GM18873 (cell line): ENCODE results near the gene LTBP2.

Source experiments
- ATAC-seq: cut with Tn5 transposase; IDR thresholded peaks from one replicate; pipeline ENCODE4 v1.9.1; 2021; ENCODE audit warnings: mild to moderate bottlenecking, moderate library complexity, moderate number of reproducible peaks; ENCODE audit not compliant: unreplicated experiment, low FRiP score

LTBP2 gene

DNA sequence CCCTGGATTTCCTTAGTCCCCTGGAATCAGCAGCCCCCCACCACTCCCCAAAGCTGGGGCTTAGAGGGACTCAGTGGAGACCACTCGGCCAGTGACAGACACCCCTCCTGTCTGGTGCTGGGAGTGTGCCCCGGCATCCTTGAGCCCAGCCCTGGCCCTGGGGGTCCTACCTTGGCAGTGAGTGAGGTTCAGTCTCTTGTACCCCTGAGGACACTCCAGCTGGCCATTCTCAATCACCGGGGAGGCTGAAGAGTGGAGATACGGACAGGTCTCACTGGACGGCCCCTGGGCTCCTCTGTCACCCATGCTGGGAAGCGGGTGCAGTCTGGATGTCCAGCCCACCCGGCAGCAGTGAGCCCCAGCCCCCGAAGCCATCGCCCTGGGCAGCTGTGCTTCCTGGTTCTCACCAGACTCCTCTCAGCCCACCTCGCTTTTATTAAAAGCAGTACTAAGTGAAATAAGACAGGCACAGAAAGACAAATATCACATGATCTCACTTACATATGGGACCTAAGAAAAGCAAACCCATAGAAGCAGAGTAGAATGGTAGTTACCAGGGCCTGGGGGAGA lies 76.2 kb downstream of the LTBP2 start:
- no peak for ATAC-seq

DNA sequence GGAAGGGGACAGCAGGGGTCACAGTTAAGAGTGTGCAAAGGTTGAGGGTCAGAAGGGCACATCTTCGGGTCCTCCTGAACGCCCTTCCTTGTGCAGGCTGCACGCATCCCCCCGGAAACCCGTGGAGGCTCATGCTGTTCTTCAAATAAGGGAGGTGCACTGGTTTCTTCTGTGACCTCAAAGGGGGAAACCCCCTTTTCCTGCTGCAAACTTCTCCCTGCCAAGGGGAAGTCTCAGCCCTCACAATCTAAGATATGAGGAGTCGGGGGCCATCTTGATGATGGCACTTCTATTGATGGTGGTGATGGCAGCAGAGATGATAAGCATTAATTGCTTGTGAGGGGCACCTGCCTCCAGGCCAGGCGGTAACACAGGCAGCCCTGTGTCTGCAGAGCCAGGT lies 78.5 kb downstream of the LTBP2 start:
- no peak for ATAC-seq

- ATAC-seq: no peak
These were observed 79.8 kb downstream of the LTBP2 start for GRCh38 chr14:74532246-74532645.

GRCh38 chr14:74531467-74531866 lies 80.6 kb downstream of the LTBP2 start:
- ATAC-seq: no peak

DNA sequence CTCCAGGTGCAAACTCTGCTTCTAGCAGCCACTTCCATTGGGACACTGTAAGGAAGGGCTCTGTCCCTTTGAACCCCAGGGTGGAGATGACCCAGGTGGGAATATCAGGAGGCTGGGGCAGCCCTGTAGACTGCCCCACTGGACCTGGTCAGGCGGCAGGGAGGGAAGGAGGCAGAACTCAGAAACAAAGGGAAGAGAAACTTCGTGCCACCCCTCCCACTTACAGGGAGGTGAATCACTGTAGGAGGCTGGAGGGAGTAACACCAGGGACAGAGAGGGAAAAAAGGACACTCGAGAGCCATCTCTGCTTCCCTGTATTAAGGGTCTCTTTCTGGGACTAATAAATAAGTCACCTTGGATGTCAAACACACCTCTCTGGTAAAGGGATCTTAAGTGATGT lies 81.0 kb downstream of the LTBP2 start:
- ATAC-seq: no peak

- no peak for ATAC-seq
These were observed 83.2 kb downstream of the LTBP2 start for GRCh38 chr14:74528886-74529285.

GRCh38 chr14:74528406-74528805 lies 83.6 kb downstream of the LTBP2 start:
- no peak for ATAC-seq

- ATAC-seq: no peak
These were observed 84.2 kb downstream of the LTBP2 start for GRCh38 chr14:74527736-74528280.

DNA sequence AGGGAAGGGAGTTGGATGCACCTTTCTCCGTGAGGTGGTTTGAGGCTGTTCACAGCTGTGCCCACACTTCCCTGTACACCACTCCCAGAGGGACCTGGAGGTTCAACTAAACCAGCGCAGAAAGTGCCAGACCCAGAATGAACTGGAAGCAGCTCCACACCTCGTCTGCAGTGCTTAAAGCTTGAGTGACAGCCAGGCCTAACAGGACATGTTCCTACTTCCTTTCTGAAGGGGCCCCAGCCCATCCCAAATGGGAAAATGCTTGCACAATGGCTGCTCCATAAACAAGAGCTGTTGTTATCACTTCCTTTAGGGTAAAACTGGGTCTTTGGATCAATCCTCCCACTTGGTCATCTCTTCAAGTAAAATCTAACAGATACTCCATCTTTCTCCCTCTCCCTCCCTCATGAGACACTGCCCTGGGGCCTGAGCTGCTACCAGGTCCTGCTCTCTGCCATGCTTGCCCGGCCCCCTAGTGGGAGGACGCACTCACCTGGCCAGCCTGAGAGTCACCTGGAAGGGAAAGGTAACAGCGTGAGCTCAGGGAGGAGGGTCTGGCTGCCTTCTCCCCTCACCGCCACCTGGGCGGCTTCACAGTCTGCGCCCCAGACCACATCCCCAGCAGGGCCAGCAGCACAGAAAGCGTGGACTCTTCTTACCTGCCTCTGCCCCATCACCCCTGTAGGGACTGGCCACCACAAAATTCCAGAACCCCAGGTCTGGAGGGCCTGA lies 85.0 kb downstream of the LTBP2 start:
- ATAC-seq: no peak

GRCh38 chr14:74525361-74525851 lies 86.6 kb downstream of the LTBP2 start:
- no peak for ATAC-seq

- ATAC-seq: no peak
These were observed 87.3 kb downstream of the LTBP2 start for GRCh38 chr14:74524812-74525135.

- no peak for ATAC-seq
These were observed 87.8 kb downstream of the LTBP2 start for GRCh38 chr14:74524076-74524811.

DNA sequence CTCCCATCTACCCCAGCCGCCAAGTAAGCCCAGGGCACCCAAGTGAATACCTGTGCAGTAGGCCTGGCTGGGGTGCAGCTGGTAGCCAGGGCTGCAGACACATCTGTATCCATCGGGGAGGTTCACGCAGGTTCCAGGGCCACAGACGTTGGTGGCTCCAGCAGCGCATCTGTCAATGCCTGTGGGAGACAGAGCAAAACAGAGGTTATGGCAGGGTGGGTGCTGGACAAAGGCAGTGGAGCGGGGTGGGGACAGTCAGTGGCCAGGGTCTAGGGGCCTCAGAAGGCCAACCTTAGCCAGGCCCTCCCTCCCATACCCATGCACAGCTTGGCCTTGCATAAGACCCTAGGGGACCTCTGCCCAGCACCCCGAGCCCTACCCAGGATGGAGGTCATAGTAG lies 89.3 kb downstream of the LTBP2 start:
- no peak for ATAC-seq

DNA sequence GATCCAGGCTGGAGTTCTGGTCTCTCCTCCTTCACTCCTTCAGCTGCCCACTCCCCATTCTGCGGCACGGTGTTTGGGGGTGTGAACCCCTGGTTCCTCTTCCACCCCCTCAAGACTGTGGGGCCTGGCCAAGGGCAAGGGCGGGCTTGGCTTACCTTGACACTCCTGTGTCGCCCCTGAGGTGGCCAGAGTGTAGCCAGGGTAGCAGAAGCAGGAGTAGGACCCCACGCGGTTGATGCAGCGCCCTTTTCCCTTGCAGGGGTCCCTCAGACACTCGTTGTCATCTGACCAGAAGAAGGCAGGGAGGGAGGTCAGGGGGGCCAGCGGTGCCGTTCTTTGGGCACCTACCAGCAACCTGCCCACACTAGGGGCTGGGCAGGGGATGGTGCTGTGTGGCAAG lies 90.3 kb downstream of the LTBP2 start:
- no peak for ATAC-seq

DNA sequence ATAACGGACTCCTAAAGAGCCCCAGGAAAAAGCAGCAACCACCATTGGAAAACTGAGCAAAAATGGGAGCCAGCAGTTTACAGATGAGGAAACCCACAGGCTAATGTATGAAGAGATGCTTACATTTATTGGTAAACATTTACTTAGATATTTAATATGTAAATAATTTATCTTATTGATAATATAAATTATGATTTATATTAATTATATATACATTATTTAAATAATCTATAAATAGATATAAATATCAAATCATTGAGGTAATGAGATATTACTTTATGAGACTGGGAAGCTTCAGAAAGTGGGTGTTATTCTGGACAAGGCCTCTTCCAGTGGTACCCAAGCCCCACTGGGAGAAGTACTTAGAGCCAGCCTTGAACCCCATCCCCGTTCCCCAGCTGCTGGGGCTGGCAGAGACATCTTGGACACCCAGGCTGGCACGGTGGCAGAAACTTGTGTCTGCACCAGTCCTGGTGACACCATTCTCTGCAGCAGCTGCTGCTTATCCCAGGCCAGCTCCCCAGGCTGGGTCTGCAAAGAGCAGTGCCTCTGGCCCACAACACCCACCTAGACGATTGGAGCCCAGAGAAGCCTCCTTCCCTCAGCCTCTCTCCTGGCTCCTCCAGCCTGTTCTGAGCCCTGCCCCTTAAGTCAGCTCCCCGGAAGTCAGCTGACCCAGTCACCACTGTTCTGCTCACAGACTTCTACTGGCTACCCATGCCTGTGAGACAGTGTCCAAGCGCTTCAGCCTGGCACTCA lies 92.5 kb downstream of the LTBP2 start:
- no peak for ATAC-seq

- no peak for ATAC-seq
These were observed 93.8 kb downstream of the LTBP2 start for GRCh38 chr14:74518221-74518620.

DNA sequence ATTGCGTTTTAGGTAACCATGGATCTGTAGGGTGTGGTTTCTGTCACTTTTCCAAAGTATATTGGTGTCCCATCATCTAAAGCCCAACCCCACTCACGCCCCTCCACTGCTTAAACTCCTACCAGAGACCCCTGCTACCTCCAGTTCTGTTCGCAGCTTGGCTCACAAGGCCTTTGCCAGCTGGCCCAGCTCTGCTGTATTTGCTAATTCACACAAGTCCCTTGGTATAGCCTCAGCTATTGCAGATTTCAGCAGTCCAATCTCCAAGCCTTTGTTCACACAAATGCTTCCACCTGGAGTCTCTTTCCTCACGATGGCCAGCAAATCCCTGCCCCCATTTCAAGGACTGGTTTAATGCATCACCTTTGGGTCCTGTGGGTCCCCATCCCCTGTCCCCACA lies 94.3 kb downstream of the LTBP2 start:
- ATAC-seq: no peak

DNA sequence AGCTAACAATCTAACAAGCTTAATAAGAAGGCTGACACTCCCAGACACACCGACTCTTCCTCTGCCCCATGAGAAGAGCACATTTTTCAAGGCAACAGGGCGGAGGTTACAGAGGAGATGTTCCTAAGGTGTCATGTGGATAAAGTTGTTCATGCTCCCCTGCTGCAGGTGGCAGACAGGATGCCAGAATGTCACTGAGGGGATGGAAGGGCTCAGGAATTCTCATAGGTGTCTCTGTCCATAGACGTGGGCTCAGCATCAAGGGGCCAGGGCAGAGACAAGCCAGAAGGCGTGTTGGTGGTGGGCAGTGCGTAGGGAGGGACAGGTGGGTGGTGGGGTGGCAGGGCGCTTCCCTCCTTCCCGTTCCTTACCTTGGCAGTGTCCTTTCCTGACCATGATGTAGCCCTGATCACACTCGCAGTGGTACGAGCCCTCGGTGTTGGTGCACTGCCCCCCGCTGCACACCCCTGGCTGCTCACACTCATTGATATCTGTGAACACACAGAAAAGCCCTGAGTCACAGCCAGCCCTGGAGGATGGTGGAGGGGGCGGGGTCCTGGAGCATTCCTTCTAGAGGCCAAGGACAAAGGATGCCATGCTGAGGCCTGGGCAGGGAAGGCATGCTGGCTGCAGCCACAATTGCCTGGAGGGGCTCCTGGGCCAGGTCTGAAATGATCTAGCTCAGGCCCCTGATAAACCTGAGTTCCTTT lies 95.4 kb downstream of the LTBP2 start:
- no peak for ATAC-seq

DNA sequence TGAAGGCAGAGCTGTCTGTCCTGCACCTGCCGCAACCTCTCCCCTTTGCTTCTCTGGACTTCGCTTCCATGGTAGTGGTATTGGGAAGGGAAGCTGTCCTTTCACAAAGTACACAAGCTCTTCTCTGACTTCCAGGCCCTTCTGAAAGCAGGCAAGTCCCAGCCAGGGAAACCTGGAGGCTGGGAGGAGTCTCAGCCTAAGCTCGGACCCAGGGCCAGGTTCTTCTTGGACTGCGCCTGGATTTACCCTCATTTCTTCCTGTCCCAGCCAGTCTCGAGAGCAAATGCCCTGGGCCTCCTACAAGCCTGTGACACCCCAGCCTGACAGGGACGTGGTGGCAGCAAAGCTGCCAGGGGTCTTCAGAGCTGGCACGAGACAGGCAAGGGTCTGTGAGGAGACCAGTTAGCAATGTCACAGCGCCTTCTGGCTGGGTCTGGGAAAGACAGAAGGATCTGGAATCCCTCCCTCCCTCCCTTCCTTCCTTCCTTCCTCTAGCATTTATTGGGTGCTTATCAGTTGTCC lies 96.1 kb downstream of the LTBP2 start:
- ATAC-seq: no peak

DNA sequence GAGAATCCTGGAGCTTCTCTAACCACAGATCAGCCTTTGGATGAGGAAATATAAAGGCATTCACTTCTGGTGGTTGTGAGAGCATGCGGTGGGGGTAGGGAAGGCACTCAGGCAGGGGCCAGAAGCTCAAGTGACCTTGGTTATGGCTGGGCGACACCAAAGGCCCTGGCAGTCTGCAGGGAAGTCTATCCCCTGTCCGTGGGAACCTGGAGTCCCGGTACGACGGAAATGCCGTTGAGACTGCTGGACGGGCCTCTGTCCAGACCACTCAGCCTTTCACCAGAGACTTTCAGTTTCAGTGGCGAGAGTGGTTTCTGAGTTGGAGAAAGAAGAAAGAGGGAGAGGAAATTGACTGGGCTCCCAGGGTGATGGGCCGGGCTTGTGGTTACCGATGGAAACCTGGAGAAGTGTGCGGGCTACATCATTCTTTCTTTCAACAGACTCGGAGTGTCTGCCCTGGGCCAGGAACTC lies 97.5 kb downstream of the LTBP2 start:
- no peak for ATAC-seq
